PFSK-1 (cell line): ENCODE measurements around the gene TMEM174.

Experiments used
- FOXP2 ChIP-seq: optimal IDR thresholded peaks from 2 replicates; pipeline ENCODE3; 2011; ENCODE audit warnings: borderline replicate concordance, control low read depth, inconsistent platforms; ENCODE audit not compliant: insufficient read depth; ENCODE audit errors: extremely low read length, extremely low read depth
- POLR2AphosphoS5 ChIP-seq: IDR thresholded peaks from 2 replicates; pipeline ENCODE4 v1.6.1; 2012; ENCODE audit warnings: low read depth, mild to moderate bottlenecking, control low read depth, low read length, moderate library complexity
- SIN3A ChIP-seq: IDR thresholded peaks from 2 replicates; pipeline ENCODE4 v1.6.1; 2012; ENCODE audit warnings: mild to moderate bottlenecking, low read length, moderate library complexity, borderline replicate concordance; ENCODE audit not compliant: insufficient read depth
- TAF1 ChIP-seq: IDR thresholded peaks from 2 replicates; pipeline ENCODE4 v1.6.1; 2012; ENCODE audit warnings: low read length, control low read depth, borderline replicate concordance; ENCODE audit not compliant: insufficient read depth
- TF ChIP-seq, protein P1 (sequence below), 2 experiments: IDR thresholded peaks; 2 replicates each; pipeline versions ENCODE4 v1.6.1 to v1.8.0; 2011 to 2012; ENCODE audit warnings: low read depth in 2 of 2, low read length in 2 of 2, control low read depth in 1 of 2, inconsistent platforms in 1 of 2, mild to moderate bottlenecking in 1 of 2, moderate library complexity in 1 of 2; ENCODE audit not compliant: insufficient read depth in 1 of 2

Gene TMEM174

DNA sequence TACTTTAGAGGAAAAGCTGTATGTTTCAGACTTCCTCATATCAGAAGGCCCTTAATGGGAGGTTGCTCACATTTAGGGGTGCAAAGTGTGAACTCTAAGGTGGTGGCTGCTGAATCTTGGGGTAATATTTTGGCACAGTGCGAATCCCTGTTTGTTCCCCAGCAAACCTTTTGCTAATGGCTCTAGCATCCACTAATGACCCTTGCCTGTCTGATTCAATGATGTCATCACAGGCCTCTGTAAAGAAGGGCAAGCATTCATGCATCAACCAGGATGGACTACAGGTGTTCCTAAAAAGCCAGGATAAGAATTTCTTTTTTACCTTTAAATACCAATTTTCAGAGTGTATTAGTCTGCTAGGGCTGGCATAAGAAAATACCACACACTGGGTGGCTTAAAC, 32.2 kb upstream of the TMEM174 start:
- TF ChIP-seq SIN3A (no peak), FOXP2 (no peak), POLR2AphosphoS5 (no peak), TAF1 (no peak)
- TF ChIP-seq, protein P1, sequence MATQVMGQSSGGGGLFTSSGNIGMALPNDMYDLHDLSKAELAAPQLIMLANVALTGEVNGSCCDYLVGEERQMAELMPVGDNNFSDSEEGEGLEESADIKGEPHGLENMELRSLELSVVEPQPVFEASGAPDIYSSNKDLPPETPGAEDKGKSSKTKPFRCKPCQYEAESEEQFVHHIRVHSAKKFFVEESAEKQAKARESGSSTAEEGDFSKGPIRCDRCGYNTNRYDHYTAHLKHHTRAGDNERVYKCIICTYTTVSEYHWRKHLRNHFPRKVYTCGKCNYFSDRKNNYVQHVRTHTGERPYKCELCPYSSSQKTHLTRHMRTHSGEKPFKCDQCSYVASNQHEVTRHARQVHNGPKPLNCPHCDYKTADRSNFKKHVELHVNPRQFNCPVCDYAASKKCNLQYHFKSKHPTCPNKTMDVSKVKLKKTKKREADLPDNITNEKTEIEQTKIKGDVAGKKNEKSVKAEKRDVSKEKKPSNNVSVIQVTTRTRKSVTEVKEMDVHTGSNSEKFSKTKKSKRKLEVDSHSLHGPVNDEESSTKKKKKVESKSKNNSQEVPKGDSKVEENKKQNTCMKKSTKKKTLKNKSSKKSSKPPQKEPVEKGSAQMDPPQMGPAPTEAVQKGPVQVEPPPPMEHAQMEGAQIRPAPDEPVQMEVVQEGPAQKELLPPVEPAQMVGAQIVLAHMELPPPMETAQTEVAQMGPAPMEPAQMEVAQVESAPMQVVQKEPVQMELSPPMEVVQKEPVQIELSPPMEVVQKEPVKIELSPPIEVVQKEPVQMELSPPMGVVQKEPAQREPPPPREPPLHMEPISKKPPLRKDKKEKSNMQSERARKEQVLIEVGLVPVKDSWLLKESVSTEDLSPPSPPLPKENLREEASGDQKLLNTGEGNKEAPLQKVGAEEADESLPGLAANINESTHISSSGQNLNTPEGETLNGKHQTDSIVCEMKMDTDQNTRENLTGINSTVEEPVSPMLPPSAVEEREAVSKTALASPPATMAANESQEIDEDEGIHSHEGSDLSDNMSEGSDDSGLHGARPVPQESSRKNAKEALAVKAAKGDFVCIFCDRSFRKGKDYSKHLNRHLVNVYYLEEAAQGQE (IDR thresholded peaks at IDR 0.05; ENCODE audit: insufficient read depth in 1 of 2, low read depth in 2 of 2, low read length in 2 of 2): no peak

DNA sequence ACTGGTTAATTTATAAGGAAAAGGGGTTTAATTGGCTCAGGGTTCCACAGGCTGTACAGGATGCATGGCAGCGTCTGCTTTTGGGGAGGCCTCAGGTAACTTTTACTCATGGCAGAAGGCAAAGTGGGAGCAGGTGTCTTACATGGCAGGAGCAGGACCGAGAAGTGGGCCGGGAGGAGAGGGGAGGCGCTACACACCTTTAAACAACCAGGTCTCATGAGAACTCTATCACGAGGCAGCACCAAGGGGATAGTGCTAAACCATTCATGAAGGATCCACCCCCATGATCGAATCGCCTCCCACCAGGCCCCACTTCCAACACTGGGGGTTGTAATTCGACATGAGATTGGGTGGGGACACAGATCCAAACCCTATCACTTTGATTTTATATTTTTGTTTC, 31.0 kb upstream of the TMEM174 start:
- no peak for TF ChIP-seq FOXP2
- no peak for TF ChIP-seq POLR2AphosphoS5
- TF ChIP-seq TAF1: no peak
- TF ChIP-seq, protein P1 (IDR thresholded peaks at IDR 0.05; ENCODE audit: insufficient read depth in 1 of 2, low read depth in 2 of 2, low read length in 2 of 2): no peak
- TF ChIP-seq SIN3A: no peak

DNA sequence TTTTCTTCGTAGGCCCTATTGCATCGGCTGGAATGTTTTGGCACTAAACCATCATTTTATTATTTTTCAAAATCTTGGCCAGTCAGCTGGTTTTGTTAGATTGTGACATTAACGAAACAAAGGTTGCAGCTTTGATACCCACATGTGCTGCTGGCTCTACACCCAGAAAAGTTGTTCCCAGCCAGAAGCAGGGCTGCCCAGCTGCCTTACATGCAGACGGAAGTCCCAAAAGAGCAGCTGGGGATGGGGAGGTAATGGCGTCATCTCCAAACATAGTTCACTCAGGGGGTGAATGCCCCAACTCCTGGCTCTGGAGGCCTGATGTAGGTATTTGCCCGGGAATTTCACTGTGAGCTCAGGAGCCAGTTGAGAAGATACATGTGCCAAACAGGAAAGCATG, 29.3 kb upstream of the TMEM174 start:
- TF ChIP-seq, protein P1 (IDR thresholded peaks at IDR 0.05; ENCODE audit: insufficient read depth in 1 of 2, low read depth in 2 of 2, low read length in 2 of 2): no peak
- TF ChIP-seq FOXP2 (no peak), POLR2AphosphoS5 (no peak), TAF1 (no peak)

DNA sequence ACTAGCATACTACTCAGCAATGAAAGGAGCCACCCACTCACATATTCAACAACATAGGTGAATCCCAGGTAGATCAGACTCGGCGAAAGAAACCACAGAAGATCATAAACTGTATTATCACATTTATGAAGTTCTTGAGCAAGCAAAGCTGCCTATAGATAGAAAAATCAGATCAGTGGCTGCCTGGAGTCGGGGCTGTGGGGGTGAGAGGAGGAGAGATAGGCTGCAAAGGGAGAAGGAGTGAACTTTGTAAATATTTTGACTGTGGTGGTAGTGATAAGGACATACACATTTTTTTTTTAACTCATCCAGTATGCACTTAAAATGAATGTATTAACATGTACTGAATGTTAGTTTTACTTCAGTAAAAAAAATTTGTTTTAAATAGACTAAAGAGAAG, 23.5 kb upstream of the TMEM174 start:
- TF ChIP-seq TAF1: no peak
- TF ChIP-seq FOXP2: no peak
- TF ChIP-seq, protein P1 (IDR thresholded peaks at IDR 0.05; ENCODE audit: insufficient read depth in 1 of 2, low read depth in 2 of 2, low read length in 2 of 2): no peak
- TF ChIP-seq POLR2AphosphoS5: no peak
- TF ChIP-seq SIN3A: no peak

DNA sequence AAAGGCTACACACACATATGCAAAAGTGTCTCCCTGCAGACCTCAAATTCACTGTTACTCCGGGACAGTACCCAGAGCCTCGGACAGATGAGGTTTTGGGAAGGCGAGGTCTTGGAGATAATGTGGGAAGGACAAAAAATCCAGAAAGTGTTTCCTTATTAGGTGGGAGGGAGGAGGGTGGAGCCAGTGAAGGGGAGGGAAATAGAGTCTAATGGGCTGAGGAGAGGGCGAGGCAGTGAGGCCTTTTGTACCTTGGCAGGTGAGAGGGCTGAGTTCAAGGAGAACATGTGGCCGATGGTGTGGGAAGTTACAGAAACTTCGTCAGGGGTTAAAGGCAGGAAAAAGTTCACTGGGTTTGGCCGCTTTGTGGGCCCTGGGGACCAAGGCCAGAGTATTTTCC, 22.1 kb upstream of the TMEM174 start:
- TF ChIP-seq, protein P1 (IDR thresholded peaks at IDR 0.05; ENCODE audit: insufficient read depth in 1 of 2, low read depth in 2 of 2, low read length in 2 of 2): no peak
- TF ChIP-seq TAF1: no peak
- TF ChIP-seq SIN3A: no peak
- no peak for TF ChIP-seq POLR2AphosphoS5
- no peak for TF ChIP-seq FOXP2
